ENCODE results near the gene CCM2L.

- TF ChIP-seq CTCF (IDR thresholded peaks at IDR 0.05; ENCODE audit: low read length) (no peak), EZH2 (IDR thresholded peaks at IDR 0.05; ENCODE audit: borderline replicate concordance, low read length) (no peak)
Observed at GRCh38 chr20:32036716-32037485, 26.7 kb downstream of the CCM2L start.

All from OCI-LY1 (cell line).